K562 (cell line): ENCODE data around the gene PRPSAP1. TPM values are rescaled to one million over a fixed set of nuclear protein-coding genes. Genes with fewer than 3 reads are reported as not detected.

Source experiments
- ATAC-seq: fragments of 200-7000 bp; cut with Tn5 transposase; 3 replicates; pipeline ENCODE4 v1.9.1; 2020; ENCODE audit warnings: moderate library complexity
- BruUV-seq: library from RNA; stranded (reverse); fragments of 400-500 nt; replicated peaks from 2 replicates; lab custom pipeline; 2021; lab: Mats Ljungman, UMichigan
- CTCF ChIA-PET: fragments of 300-600 bp; formaldehyde crosslinking; extraction: SDS; loops from one replicate; lab custom pipeline; 2021; ENCODE audit warnings: low intra/inter-chr PET ratio; lab: Yijun Ruan, JAX
- POLR2A ChIA-PET: fragments of 300-600, 350-650 bp; sonication (Branson Sonifier 250); formaldehyde crosslinking; extraction: SDS; loops from one replicate; lab custom pipeline; 2021; ENCODE audit warnings: antibody characterized with exemption, inconsistent platforms; lab: Yijun Ruan, JAX
- DNase-seq, 4 experiments: peaks; one replicate each; pipeline versions ENCODE4 v3.0.0 to v3.0.0-alpha.2; 2011 to 2018; ENCODE audit warnings: low spot score in 3 of 4, mixed read lengths in 3 of 4; ENCODE audit errors: extremely low read depth in 1 of 4
- FAIRE-seq: peaks from 2 replicates; lab custom pipeline; 2011; peaks lifted over from hg19 to GRCh38; lab: Jason Lieb, UNC
- H2AFZ ChIP-seq: 2 replicates; pipeline ENCODE4 v1.6.0; 2011; ENCODE audit warnings: low read depth, low read length, control low read depth, inconsistent platforms
- H3K27ac ChIP-seq: fragments of 200-600 bp; 3 replicates; pipeline ENCODE4 v1.8.0; 2011; ENCODE audit warnings: low read depth, mild to moderate bottlenecking, control low read depth, inconsistent platforms, low read length, moderate library complexity, mixed read lengths; ENCODE audit errors: extremely low read depth
- H3K27me3 ChIP-seq, 2 experiments: fragments of 300-600 bp in 1 of 2; 2 replicates in 1 of 2; 3 replicates in 1 of 2; pipeline versions ENCODE4 v1.6.0 to v1.8.0; 2011; ENCODE audit warnings: inconsistent platforms in 2 of 2, low read length in 2 of 2, mild to moderate bottlenecking in 1 of 2, mixed read lengths in 1 of 2, moderate library complexity in 1 of 2; ENCODE audit not compliant: control insufficient read depth in 2 of 2, insufficient read depth in 2 of 2
- H3K36me3 ChIP-seq: fragments of 300-600 bp; 3 replicates; pipeline ENCODE4 v1.8.0; 2011; ENCODE audit warnings: mild to moderate bottlenecking, low read length, inconsistent platforms; ENCODE audit not compliant: control insufficient read depth, insufficient read depth
- H3K4me1 ChIP-seq, 2 experiments: fragments of 200-600 bp in 1 of 2; replicated peaks in 1 of 2; 2 replicates in 1 of 2; 3 replicates in 1 of 2; pipeline versions ENCODE4 v1.5.1 to v1.8.0; 2011; ENCODE audit warnings: inconsistent platforms in 2 of 2, low read length in 2 of 2, mild to moderate bottlenecking in 1 of 2, mixed read lengths in 1 of 2, moderate library complexity in 1 of 2; ENCODE audit not compliant: control insufficient read depth in 2 of 2, insufficient read depth in 2 of 2
- H3K4me2 ChIP-seq: 2 replicates; pipeline ENCODE4 v1.6.1; 2011; ENCODE audit warnings: low read length, control low read depth, inconsistent platforms, mixed read lengths; ENCODE audit not compliant: insufficient read depth
- H3K4me3 ChIP-seq: fragments of 200-600 bp; sonication (generic), shearing (Covaris generic); 2 replicates; pipeline ENCODE4 v1.5.1; 2016; ENCODE audit warnings: control low read depth, inconsistent platforms
- H3K79me2 ChIP-seq: fragments of 200-600 bp; 3 replicates; pipeline ENCODE4 v1.8.0; 2011; ENCODE audit warnings: low read length, inconsistent platforms; ENCODE audit not compliant: control insufficient read depth, insufficient read depth
- H3K9ac ChIP-seq, 2 experiments: 2 replicates each; pipeline versions ENCODE4 v1.6.0 to v1.6.1; 2011; ENCODE audit warnings: low read depth in 2 of 2, low read length in 2 of 2, control low read depth in 1 of 2, inconsistent platforms in 1 of 2, mild to moderate bottlenecking in 1 of 2, mixed read lengths in 1 of 2; ENCODE audit not compliant: insufficient read depth in 1 of 2
- H3K9me1 ChIP-seq: one replicate; pipeline ENCODE4 v1.6.0; 2011; ENCODE audit warnings: inconsistent platforms, mild to moderate bottlenecking, low read length, moderate library complexity; ENCODE audit not compliant: control insufficient read depth, insufficient read depth
- H3K9me3 ChIP-seq: replicated peaks from 2 replicates; pipeline ENCODE4 v1.5.1; 2011; ENCODE audit warnings: low read depth, low read length, inconsistent platforms; ENCODE audit not compliant: control insufficient read depth, insufficient read depth
- H4K20me1 ChIP-seq: replicated peaks from 2 replicates; pipeline ENCODE4 v1.6.1; 2011; ENCODE audit warnings: low read length, inconsistent platforms, mixed read lengths; ENCODE audit not compliant: control insufficient read depth, insufficient read depth
- DNMT1 ChIP-seq: fragments of 450-650 bp; IDR thresholded peaks from 2 replicates; pipeline ENCODE4 v1.6.1; 2016; ENCODE audit warnings: antibody characterized with exemption, mild to moderate bottlenecking
- NR2F6 ChIP-seq: fragments of 450-650 bp; formaldehyde crosslinking; IDR thresholded peaks from 2 replicates; pipeline ENCODE4 v1.4.0; 2020; ENCODE audit warnings: mild to moderate bottlenecking
- ZNF146 ChIP-seq: IDR thresholded peaks from one replicate; pipeline ENCODE4 v1.6.1; 2018; ENCODE audit warnings: missing compliant biosample characterization; ENCODE audit not compliant: unreplicated experiment
- ZNF3 ChIP-seq: fragments of 250-450 bp; sonication (Bioruptor Pico); IDR thresholded peaks from 2 replicates; pipeline ENCODE4 v1.5.0; 2021; ENCODE audit warnings: mild to moderate bottlenecking, moderate library complexity
- WGBS: fragments of 100-300 bp; shearing (Covaris generic); methylation state at CpG from one replicate; pipeline ENCODE4 v1.1.6; 2016; ENCODE audit warnings: low coverage, mixed read lengths; ENCODE audit not compliant: insufficient coverage; ENCODE audit errors: missing lambda C conversion rate; 5-methylcytosine and 5-hydroxymethylcytosine counted together
- in situ Hi-C: fragments of 300-500 bp; cut with MboI; formaldehyde crosslinking; loops from 4 replicates; pipeline ENCODE4 v1.15.0; 2018; ENCODE audit warnings: inconsistent platforms, mixed read lengths
- intact Hi-C: fragments of 100-400 bp; cut with micrococcal nuclease; formaldehyde crosslinking; loops from 2 replicates; pipeline ENCODE4 v1.14.2; 2022
- polyA plus RNA-seq, 8 experiments: library from polyadenylated mRNA; depleted of rRNA in 4 of 8; stranded (reverse) in 5 of 8; unstranded in 3 of 8; fragments of >200 nt; fragmentation: Nextera tagmentation in 2 of 8; fragmentation: Illumina TruSeq in 1 of 8; extraction: Ambion mirVana in 2 of 8; extraction: Trizol in 1 of 8; gene quantifications; 2 replicates each; pipeline versions ENCODE4 v1.2.1 to v1.2.3, GENCODE V29; 2011 to 2014; ENCODE audit warnings: inconsistent platforms in 1 of 8, missing spikeins in 1 of 8
- total RNA-seq, 7 experiments: library from RNA; depleted of rRNA in 6 of 7; stranded (reverse); fragments of >200 nt in 6 of 7; fragmentation: Illumina TruSeq in 2 of 7; extraction: Trizol in 2 of 7; gene quantifications; 2 replicates each; pipeline versions ENCODE4 v1.2.1 to v1.2.3, GENCODE V29; 2011 to 2021; ENCODE audit warnings: low replicate concordance in 1 of 7
- TF ChIP-seq, protein P1 (sequence below): fragments of 200-800 bp; sonication (Bioruptor generic); IDR thresholded peaks from 2 replicates; pipeline ENCODE4 v1.6.1; 2017; ENCODE audit warnings: missing genetic modification characterization, missing compliant biosample characterization
- TF ChIP-seq, protein P2 (sequence below), 2 experiments: fragments of 200-800 bp in 1 of 2; sonication (Bioruptor generic) in 1 of 2; sonication (generic) in 1 of 2; formaldehyde crosslinking in 1 of 2; IDR thresholded peaks in 1 of 2; conservative IDR thresholded peaks in 1 of 2; 2 replicates each; pipeline versions ENCODE4 v1.5.0 to v1.6.1; 2016 to 2020; ENCODE audit warnings: missing compliant biosample characterization in 1 of 2, missing genetic modification characterization in 1 of 2, missing genetic modification reagents in 1 of 2
- TF ChIP-seq, protein P3 (sequence below), 2 experiments: IDR thresholded peaks; 2 replicates each; pipeline ENCODE4 v1.6.1; 2012; ENCODE audit warnings: improper control_type of control experiment in 2 of 2, low read depth in 2 of 2, low read length in 2 of 2, borderline replicate concordance in 1 of 2
- TF ChIP-seq, protein P4 (sequence below), 2 experiments: IDR thresholded peaks in 1 of 2; conservative IDR thresholded peaks in 1 of 2; 2 replicates each; pipeline ENCODE4 v1.6.1; 2016; ENCODE audit warnings: low read depth in 2 of 2, mild to moderate bottlenecking in 1 of 2, missing compliant biosample characterization in 1 of 2, missing genetic modification characterization in 1 of 2, moderate library complexity in 1 of 2

Gene PRPSAP1
- total and polyA plus RNA-seq, 9 of the 15 experiments (the other 6 are each of a cell fraction or from before 2014, with no cell fraction given) = 21.9 to 77.1 (median 40.8) TPM

DNA sequence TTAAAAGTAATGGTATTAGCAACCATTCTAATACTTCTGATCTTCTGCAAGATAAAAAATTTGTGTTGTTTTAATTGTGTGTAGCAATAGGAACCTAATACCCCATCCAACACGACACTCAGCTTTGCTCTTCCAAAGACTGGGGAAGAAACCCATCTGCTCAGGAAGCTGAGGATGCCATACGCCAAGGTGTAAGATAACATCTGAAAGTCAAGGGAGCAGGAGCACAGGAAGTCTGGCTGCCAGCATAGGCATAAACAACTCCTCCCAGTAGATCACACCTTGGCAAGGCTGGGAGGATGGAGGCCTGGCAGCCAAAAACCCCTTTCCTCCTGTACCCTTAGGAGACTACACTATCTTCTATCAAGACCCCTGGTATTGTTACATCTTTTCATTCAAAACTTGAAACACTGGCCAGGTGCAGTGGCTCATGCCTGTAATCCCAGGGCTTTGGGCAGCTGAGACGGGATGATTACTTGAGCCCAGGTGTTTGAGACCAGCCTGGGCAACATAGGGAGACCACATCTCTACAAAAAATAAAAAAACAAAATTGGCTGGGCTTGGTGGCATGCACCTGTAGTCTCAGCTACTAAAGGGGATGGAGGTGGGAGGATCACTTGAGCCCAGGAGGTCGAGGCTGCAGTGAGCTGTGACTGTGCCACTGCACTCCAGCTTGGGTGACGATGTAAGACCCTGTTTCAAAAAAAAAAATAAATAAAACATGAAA, 25.0 kb upstream of the PRPSAP1 start (continued):
- TF ChIP-seq, protein P1, sequence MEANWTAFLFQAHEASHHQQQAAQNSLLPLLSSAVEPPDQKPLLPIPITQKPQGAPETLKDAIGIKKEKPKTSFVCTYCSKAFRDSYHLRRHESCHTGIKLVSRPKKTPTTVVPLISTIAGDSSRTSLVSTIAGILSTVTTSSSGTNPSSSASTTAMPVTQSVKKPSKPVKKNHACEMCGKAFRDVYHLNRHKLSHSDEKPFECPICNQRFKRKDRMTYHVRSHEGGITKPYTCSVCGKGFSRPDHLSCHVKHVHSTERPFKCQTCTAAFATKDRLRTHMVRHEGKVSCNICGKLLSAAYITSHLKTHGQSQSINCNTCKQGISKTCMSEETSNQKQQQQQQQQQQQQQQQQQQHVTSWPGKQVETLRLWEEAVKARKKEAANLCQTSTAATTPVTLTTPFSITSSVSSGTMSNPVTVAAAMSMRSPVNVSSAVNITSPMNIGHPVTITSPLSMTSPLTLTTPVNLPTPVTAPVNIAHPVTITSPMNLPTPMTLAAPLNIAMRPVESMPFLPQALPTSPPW (CRISPR knock-in tag) = no peak
- TF ChIP-seq, protein P2, sequence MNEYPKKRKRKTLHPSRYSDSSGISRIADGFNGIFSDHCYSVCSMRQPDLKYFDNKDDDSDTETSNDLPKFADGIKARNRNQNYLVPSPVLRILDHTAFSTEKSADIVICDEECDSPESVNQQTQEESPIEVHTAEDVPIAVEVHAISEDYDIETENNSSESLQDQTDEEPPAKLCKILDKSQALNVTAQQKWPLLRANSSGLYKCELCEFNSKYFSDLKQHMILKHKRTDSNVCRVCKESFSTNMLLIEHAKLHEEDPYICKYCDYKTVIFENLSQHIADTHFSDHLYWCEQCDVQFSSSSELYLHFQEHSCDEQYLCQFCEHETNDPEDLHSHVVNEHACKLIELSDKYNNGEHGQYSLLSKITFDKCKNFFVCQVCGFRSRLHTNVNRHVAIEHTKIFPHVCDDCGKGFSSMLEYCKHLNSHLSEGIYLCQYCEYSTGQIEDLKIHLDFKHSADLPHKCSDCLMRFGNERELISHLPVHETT (CRISPR knock-in tag; conservative IDR thresholded peaks at IDR 0.05 in 1 of 2, IDR thresholded peaks at IDR 0.05 in 1 of 2) = no peak
- TF ChIP-seq ZNF146 (CRISPR knock-in tag) = no peak
- TF ChIP-seq, all 486 proteins: peak for 0

DNA sequence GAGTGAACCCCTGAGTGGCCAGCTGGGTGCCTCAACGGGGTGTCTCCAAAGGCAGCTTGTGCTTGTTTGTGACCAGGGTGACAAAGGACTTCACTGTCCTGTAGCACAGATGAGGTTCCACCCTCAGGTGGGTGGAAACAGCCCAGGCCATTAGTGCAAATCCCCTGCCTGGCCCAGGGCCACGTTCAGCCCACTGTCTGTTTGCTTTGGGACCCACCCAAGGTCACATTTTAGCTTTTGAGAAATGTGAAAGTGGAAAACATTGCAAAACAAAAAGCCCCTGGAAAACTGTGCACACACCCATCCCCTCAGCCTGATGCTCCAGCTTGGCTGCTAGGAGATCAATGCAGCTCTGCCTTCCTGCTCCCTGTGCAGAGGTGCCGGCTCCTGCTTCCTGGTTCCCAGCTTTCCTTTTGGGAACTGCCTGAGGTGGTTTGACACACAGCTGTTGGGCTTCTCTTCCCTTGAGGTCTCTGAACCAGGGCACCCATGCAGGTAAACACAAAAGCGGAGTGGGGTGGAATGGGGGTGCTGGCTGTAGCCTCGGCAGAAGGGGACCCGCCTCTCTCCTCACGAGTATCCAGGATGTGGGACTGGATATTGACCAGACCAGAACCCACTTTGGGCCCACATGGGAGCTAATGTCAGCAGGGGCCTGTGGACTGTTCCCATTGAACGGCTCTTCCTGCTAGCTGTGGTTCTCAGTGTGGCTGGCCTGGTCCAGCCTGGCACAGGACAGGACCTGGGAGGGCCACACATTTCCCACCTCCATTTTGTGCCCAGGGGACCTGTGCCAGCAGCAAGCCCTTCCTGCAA, 22.8 kb upstream of the PRPSAP1 start:
- 53% methylated on average over 8 of the region's 8 CpGs for WGBS
- Histone ChIP-seq H3K9me3 (no peaks in the 10 kb centered on the region), H2AFZ (no peak overlapping the region), H3K27me3 (no peaks in the 10 kb centered on the region), H3K4me1 (peaks cover 2 to 19% of the 10 kb centered on the region in 2 experiments; a peak in 4 of 5 replicates), H3K4me2 (no peak overlapping the region), H3K36me3 (no peaks in the 10 kb centered on the region), H4K20me1 (no peaks in the 10 kb centered on the region), H3K9me1 (no peaks in the 10 kb centered on the region), H3K79me2 (no peaks in the 10 kb centered on the region), H3K4me3 (no peak overlapping the region), H3K27ac (no peak overlapping the region), H3K9ac (peak overlapping the region in 1 of 2 experiments; percentile 31; a peak in 2 of 4 replicates)
- FAIRE-seq (no peak), DNase-seq (no peak), ATAC-seq (no peak)
- ChIA-PET CTCF (no interaction called here), POLR2A (no interaction called here)
- in situ Hi-C loops = no loop called here
- intact Hi-C loops = no loop called here
- BruUV-seq = no TSS peak
- TF ChIP-seq, protein P3, sequence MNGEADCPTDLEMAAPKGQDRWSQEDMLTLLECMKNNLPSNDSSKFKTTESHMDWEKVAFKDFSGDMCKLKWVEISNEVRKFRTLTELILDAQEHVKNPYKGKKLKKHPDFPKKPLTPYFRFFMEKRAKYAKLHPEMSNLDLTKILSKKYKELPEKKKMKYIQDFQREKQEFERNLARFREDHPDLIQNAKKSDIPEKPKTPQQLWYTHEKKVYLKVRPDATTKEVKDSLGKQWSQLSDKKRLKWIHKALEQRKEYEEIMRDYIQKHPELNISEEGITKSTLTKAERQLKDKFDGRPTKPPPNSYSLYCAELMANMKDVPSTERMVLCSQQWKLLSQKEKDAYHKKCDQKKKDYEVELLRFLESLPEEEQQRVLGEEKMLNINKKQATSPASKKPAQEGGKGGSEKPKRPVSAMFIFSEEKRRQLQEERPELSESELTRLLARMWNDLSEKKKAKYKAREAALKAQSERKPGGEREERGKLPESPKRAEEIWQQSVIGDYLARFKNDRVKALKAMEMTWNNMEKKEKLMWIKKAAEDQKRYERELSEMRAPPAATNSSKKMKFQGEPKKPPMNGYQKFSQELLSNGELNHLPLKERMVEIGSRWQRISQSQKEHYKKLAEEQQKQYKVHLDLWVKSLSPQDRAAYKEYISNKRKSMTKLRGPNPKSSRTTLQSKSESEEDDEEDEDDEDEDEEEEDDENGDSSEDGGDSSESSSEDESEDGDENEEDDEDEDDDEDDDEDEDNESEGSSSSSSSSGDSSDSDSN (IDR thresholded peaks at IDR 0.05; ENCODE audit: borderline replicate concordance in 1 of 2, low read depth in 2 of 2, low read length in 2 of 2) = no peak
- TF ChIP-seq, protein P4, sequence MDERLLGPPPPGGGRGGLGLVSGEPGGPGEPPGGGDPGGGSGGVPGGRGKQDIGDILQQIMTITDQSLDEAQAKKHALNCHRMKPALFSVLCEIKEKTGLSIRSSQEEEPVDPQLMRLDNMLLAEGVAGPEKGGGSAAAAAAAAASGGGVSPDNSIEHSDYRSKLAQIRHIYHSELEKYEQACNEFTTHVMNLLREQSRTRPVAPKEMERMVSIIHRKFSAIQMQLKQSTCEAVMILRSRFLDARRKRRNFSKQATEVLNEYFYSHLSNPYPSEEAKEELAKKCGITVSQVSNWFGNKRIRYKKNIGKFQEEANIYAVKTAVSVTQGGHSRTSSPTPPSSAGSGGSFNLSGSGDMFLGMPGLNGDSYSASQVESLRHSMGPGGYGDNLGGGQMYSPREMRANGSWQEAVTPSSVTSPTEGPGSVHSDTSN (CRISPR knock-in tag; IDR thresholded peaks at IDR 0.05; ENCODE audit: low read depth) = no peak
- TF ChIP-seq, protein P4 (tag; conservative IDR thresholded peaks at IDR 0.05; ENCODE audit: low read depth) = no peak
- TF ChIP-seq ZNF3 (CRISPR knock-in tag) (no peak), DNMT1 (no peak), NR2F6 (CRISPR knock-in tag) (no peak)
